ENCODE data around the gene KLK12.

Gene KLK12, protein sequence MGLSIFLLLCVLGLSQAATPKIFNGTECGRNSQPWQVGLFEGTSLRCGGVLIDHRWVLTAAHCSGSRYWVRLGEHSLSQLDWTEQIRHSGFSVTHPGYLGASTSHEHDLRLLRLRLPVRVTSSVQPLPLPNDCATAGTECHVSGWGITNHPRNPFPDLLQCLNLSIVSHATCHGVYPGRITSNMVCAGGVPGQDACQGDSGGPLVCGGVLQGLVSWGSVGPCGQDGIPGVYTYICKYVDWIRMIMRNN

DNA sequence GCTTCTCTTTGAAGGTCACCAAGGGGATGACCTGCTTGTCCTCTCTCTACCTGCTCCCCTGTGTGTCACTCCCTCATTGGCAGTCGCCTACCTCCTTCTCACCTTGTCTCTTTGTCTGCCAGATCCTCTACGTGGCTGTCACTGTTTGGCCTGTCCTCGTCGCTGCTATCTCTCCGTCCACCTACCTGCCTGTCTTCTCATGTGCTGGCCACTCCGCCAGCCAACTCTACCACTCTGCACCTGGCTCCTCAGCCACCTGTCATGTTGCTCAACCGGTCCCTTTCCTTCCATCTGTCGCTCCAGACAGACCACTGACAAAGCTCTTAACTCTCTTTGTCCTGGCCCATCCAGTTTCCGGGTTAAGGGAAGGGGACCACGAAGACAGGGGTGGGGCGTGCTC lies at the start of gene KLK12:
Gene KLK12 (minus strand): TSS at position 299 of the 400 bp plus-strand sequence. CDS start 381 bp downstream, outside the sequence.
- Histone ChIP-seq H3K27me3 (ENCODE audit: control insufficient read depth in 1 of 2, insufficient read depth in 2 of 2, low read length in 2 of 2) (peaks cover 4 to 8% of the 10 kb centered on the region in 2 donors), H3K36me3 (ENCODE audit: control insufficient read depth in 2 of 2, insufficient read depth in 2 of 2, low read length in 2 of 2) (no peaks in the 10 kb centered on the region), H3K9me3 (ENCODE audit: control insufficient read depth in 2 of 2, low read length in 2 of 2) (peaks cover 0 to under 1% of the 10 kb centered on the region in 2 donors), H3K27ac (ENCODE audit: low read length) (no peak within 1 kb of the TSS), H3K4me3 (ENCODE audit: low read length in 2 of 2) (no peak within 1 kb of the TSS), H3K9ac (ENCODE audit: low read length in 2 of 2) (no peak within 1 kb of the TSS), H3K4me1 (ENCODE audit: control insufficient read depth, insufficient read depth, low read length) (no peaks in the 10 kb centered on the region)

DNA sequence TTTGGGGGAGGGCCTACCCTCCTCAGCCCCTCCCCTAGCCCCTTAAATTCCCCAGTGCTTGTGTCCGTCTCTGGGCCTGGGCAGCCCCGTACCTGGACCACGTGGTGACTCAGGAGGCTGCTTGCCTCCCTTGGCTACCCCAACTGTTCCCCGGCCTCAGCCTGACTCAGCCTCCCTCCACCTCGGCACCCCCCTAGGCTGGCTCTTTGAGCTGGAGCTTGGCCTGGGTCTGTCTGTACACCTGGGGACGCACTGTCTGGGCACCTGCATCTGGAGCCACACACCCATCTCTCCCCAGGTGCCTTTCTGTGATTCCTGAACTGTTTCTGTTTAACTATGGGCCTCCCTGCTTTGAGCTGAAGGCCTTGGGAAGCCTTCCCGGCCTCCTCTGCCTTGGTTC lies 49.7 kb upstream of the KLK12 start:
- no peaks in the 10 kb centered on the region for H3K9me3 ChIP-seq (ENCODE audit: control insufficient read depth in 2 of 2, low read length in 2 of 2)
- H3K4me3 ChIP-seq (ENCODE audit: low read length in 2 of 2), result no peak overlapping the region
- H3K27ac ChIP-seq (ENCODE audit: low read length), result no peak overlapping the region
- peaks cover 0 to 4% of the 10 kb centered on the region in 2 donors for H3K27me3 ChIP-seq (ENCODE audit: control insufficient read depth in 1 of 2, insufficient read depth in 2 of 2, low read length in 2 of 2)
- H3K4me1 ChIP-seq (ENCODE audit: control insufficient read depth, insufficient read depth, low read length), result no peaks in the 10 kb centered on the region
- no peaks in the 10 kb centered on the region for H3K36me3 ChIP-seq (ENCODE audit: control insufficient read depth in 2 of 2, insufficient read depth in 2 of 2, low read length in 2 of 2)
- no peak overlapping the region for H3K9ac ChIP-seq (ENCODE audit: low read length in 2 of 2)

DNA sequence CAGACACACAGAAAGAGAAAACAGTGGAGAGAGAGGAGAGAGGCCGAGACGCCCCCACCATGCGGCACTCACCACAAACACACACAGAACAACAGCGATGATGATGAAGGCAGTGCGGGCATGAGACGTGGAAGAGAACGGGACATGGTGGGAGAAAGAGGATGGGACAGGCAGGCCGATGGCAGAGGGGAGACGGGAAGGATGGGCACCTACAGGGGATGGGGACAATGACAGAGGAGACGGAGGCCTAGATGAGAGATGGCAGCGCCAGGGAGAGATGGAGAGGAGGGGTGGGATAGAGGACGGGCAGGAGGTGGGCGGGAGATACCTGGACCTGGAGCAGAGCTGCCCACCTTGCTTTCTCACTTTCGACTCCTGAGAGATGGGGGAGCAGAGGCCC lies 49.0 kb upstream of the KLK12 start:
- no peaks in the 10 kb centered on the region for H3K4me1 ChIP-seq (ENCODE audit: control insufficient read depth, insufficient read depth, low read length)
- no peaks in the 10 kb centered on the region for H3K9me3 ChIP-seq (ENCODE audit: control insufficient read depth in 2 of 2, low read length in 2 of 2)
- H3K4me3 ChIP-seq (ENCODE audit: low read length in 2 of 2), result no peak overlapping the region
- no peaks in the 10 kb centered on the region for H3K36me3 ChIP-seq (ENCODE audit: control insufficient read depth in 2 of 2, insufficient read depth in 2 of 2, low read length in 2 of 2)
- H3K9ac ChIP-seq (ENCODE audit: low read length in 2 of 2), result no peak overlapping the region
- H3K27ac ChIP-seq (ENCODE audit: low read length), result no peak overlapping the region
- peaks cover 0 to 4% of the 10 kb centered on the region in 2 donors for H3K27me3 ChIP-seq (ENCODE audit: control insufficient read depth in 1 of 2, insufficient read depth in 2 of 2, low read length in 2 of 2)

DNA sequence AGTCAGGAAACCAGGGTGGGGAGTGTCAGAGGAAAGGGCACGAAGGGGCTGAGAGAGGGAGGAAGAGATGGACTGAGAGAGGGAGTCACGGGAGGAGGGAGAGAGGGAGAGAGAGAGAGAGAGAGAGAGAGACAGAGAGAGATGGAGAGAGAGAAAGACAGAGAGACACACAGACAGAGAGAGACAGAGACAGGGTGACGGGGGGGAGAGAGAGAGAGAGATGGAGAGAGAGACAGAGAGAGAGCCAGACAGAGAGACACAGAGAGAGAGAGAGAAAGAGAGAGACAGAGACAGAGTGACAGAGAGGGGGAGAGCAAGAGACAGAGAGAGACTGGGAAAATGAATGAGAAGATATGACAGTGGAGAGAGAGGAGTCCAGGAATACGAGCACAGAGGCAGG lies 48.4 kb upstream of the KLK12 start:
- no peak overlapping the region for H3K4me3 ChIP-seq (ENCODE audit: low read length in 2 of 2)
- no peak overlapping the region for H3K27ac ChIP-seq (ENCODE audit: low read length)
- H3K27me3 ChIP-seq (ENCODE audit: control insufficient read depth in 1 of 2, insufficient read depth in 2 of 2, low read length in 2 of 2), result peaks cover 0 to 4% of the 10 kb centered on the region in 2 donors
- no peaks in the 10 kb centered on the region for H3K4me1 ChIP-seq (ENCODE audit: control insufficient read depth, insufficient read depth, low read length)
- no peak overlapping the region for H3K9ac ChIP-seq (ENCODE audit: low read length in 2 of 2)
- H3K36me3 ChIP-seq (ENCODE audit: control insufficient read depth in 2 of 2, insufficient read depth in 2 of 2, low read length in 2 of 2), result no peaks in the 10 kb centered on the region
- no peaks in the 10 kb centered on the region for H3K9me3 ChIP-seq (ENCODE audit: control insufficient read depth in 2 of 2, low read length in 2 of 2)

DNA sequence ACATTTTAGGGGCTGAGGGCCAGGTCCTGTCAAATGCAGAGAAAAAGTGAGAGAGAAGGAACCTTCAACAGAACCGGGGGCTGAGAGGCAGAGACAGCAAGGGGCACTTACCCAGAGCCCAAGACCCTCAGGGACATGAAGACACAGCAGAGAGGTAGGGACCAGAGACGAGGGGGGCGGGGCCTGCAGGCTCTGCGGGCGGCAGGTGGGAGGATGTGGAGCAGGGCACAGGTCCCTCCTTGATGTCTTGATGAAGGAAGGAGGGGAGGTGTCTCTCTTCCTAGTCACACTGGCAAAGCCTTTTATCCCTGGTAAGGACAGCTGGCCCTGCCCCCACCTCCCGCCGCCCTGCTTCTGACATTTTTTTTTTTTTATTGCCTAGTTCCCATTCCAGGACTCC lies 47.8 kb upstream of the KLK12 start, which contains the start of gene KLK14:
Gene KLK14 (minus strand): TSS at position 277 of the 400 bp plus-strand sequence. CDS start 273 bp downstream, at position 4.
- Histone ChIP-seq H3K4me3 (ENCODE audit: low read length in 2 of 2) (no peak within 1 kb of the TSS), H3K27ac (ENCODE audit: low read length) (no peak within 1 kb of the TSS), H3K36me3 (ENCODE audit: control insufficient read depth in 2 of 2, insufficient read depth in 2 of 2, low read length in 2 of 2) (no peaks in the 10 kb centered on the region), H3K4me1 (ENCODE audit: control insufficient read depth, insufficient read depth, low read length) (no peaks in the 10 kb centered on the region), H3K9me3 (ENCODE audit: control insufficient read depth in 2 of 2, low read length in 2 of 2) (no peaks in the 10 kb centered on the region), H3K27me3 (ENCODE audit: control insufficient read depth in 1 of 2, insufficient read depth in 2 of 2, low read length in 2 of 2) (peaks cover 0 to 4% of the 10 kb centered on the region in 2 donors), H3K9ac (ENCODE audit: low read length in 2 of 2) (no peak within 1 kb of the TSS)

DNA sequence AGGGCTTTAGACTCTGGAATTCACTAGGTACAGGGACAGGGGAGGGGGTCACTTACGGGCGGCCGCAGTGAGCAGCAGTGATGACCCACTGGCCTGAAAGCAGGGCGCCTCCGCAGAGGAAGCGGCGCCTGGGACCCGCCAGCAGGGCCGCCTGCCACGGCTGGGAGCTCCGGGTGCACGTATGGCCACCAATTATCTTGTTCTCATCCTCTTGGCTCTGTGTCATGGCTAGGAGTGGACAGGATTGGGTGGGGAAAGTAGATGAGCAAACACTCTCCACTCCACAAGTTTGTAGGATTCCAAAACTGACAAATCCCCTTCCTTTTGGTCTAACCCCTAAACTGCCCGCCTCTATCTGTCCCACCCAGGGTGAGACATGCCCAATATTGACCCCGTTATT lies 46.7 kb upstream of the KLK12 start:
- Histone ChIP-seq H3K9me3 (ENCODE audit: control insufficient read depth in 2 of 2, low read length in 2 of 2) (no peaks in the 10 kb centered on the region), H3K4me1 (ENCODE audit: control insufficient read depth, insufficient read depth, low read length) (no peaks in the 10 kb centered on the region), H3K27me3 (ENCODE audit: control insufficient read depth in 1 of 2, insufficient read depth in 2 of 2, low read length in 2 of 2) (peaks cover 0 to 4% of the 10 kb centered on the region in 2 donors), H3K4me3 (ENCODE audit: low read length in 2 of 2) (no peak overlapping the region), H3K9ac (ENCODE audit: low read length in 2 of 2) (no peak overlapping the region), H3K27ac (ENCODE audit: low read length) (no peak overlapping the region), H3K36me3 (ENCODE audit: control insufficient read depth in 2 of 2, insufficient read depth in 2 of 2, low read length in 2 of 2) (no peaks in the 10 kb centered on the region)

DNA sequence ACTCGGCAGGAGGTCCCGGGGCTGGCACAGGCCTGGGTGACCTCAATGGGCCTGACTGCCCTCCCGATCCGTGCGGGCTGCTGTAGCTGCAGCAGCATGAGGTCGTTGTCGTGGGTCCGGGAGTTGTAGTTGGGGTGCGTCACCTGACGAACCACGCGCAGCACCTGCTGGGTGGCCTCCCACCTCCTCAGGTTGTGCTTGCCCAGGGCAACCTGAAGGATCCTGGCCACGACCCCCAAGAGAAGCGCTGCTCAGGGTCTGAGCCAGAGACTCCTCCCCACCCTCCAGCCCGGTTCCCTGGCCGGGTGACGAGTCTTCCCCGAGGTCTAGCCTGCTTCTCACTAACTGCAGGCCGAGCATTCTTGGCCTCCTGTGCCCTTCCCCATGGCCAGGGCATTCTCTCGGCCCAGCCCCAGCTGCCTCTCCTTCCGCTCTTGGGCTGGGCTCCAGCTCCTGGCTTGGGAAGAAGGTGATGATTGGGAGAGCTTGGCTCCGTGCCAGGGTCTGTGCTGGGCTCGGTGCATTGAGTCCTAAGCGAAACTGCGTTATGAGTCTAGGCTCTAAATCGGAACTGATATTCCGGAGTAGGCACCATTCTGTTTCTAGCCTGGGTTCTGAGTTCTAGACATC lies 44.8 kb upstream of the KLK12 start:
- peaks cover 0 to 2% of the 10 kb centered on the region in 2 donors for H3K9me3 ChIP-seq (ENCODE audit: control insufficient read depth in 2 of 2, low read length in 2 of 2)
- H3K4me3 ChIP-seq (ENCODE audit: low read length in 2 of 2), result no peak overlapping the region
- H3K4me1 ChIP-seq (ENCODE audit: control insufficient read depth, insufficient read depth, low read length), result no peaks in the 10 kb centered on the region
- H3K27ac ChIP-seq (ENCODE audit: low read length), result no peak overlapping the region
- H3K36me3 ChIP-seq (ENCODE audit: control insufficient read depth in 2 of 2, insufficient read depth in 2 of 2, low read length in 2 of 2), result no peaks in the 10 kb centered on the region
- peaks cover 0 to 4% of the 10 kb centered on the region in 2 donors for H3K27me3 ChIP-seq (ENCODE audit: control insufficient read depth in 1 of 2, insufficient read depth in 2 of 2, low read length in 2 of 2)
- no peak overlapping the region for H3K9ac ChIP-seq (ENCODE audit: low read length in 2 of 2)

DNA sequence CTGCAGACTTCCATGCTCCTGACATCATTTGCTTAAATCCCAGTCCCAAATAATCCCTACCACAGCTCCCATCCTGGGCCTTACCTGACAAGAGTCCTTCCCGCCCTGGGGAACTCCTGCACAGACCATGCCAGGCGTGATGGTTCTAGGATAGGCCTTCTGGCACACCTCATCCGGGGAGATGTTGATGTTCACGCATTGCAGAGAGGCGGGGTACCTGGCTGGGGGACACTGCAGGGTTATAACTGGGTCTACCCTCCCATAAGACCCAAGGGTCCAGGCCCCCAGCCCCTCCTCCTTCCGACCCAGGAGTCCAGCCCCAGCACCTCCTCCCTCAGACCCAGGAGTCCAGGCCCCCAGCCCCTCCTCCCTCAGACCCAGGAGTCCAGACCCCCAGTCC lies 43.9 kb upstream of the KLK12 start:
- no peaks in the 10 kb centered on the region for H3K4me1 ChIP-seq (ENCODE audit: control insufficient read depth, insufficient read depth, low read length)
- peaks cover 0 to 5% of the 10 kb centered on the region in 2 donors for H3K9me3 ChIP-seq (ENCODE audit: control insufficient read depth in 2 of 2, low read length in 2 of 2)
- no peaks in the 10 kb centered on the region for H3K36me3 ChIP-seq (ENCODE audit: control insufficient read depth in 2 of 2, insufficient read depth in 2 of 2, low read length in 2 of 2)
- no peak overlapping the region for H3K4me3 ChIP-seq (ENCODE audit: low read length in 2 of 2)
- no peak overlapping the region for H3K27ac ChIP-seq (ENCODE audit: low read length)
- H3K27me3 ChIP-seq (ENCODE audit: control insufficient read depth in 1 of 2, insufficient read depth in 2 of 2, low read length in 2 of 2), result peaks cover 0 to 2% of the 10 kb centered on the region in 2 donors
- H3K9ac ChIP-seq (ENCODE audit: low read length in 2 of 2), result no peak overlapping the region

DNA sequence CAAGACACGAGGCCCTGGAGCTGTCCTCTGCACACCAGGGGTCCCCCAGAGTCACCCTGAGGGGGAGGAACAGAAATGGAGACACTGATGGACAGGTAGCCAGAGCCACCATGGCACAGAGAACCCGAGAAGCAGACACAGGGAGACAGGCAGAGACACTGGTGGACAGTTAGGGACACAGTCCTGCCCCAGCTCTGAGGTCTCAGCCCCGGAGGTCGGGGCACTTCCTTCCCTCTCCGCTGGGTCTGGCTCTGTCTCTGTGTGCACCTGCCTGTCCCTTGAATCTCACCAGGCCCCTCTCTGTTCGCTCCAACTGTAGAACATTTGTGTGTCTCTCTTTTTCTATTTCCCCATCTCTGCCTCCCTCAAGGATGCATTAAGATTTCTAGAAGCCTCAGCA lies 43.3 kb upstream of the KLK12 start:
- Histone ChIP-seq H3K36me3 (ENCODE audit: control insufficient read depth in 2 of 2, insufficient read depth in 2 of 2, low read length in 2 of 2) (no peaks in the 10 kb centered on the region), H3K4me3 (ENCODE audit: low read length in 2 of 2) (no peak overlapping the region), H3K4me1 (ENCODE audit: control insufficient read depth, insufficient read depth, low read length) (no peaks in the 10 kb centered on the region), H3K27me3 (ENCODE audit: control insufficient read depth in 1 of 2, insufficient read depth in 2 of 2, low read length in 2 of 2) (peaks cover 0 to 2% of the 10 kb centered on the region in 2 donors), H3K27ac (ENCODE audit: low read length) (no peak overlapping the region), H3K9me3 (ENCODE audit: control insufficient read depth in 2 of 2, low read length in 2 of 2) (peaks cover 0 to 5% of the 10 kb centered on the region in 2 donors), H3K9ac (ENCODE audit: low read length in 2 of 2) (no peak overlapping the region)

DNA sequence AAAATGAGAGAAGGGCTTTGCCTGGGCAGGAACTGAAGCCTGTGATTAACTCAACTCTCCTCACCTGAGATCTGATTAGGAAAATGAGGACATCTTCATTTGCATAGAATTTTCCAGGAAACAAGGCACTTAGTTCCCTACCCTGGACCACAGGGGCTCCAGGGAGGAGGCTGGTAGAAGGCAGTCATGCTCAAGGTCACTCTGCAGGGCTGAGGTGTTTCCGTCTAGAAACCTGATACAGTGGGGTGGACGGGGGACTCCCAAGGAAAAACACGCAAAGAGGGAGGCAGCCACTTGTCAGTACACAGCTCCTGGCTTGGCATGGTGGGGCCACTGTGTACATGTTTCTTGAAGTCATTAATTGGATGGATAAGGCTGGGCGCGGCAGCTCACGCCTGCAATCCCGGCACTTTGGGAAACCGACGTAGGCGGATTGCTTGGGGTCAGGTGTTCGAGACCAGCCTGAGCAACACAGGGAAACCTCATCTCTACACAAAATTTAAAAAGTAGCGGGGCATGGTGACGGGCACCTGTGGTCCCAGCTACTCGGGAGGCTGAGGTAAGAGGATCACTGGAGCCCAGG lies 41.9 kb upstream of the KLK12 start:
- H3K9ac ChIP-seq (ENCODE audit: low read length in 2 of 2), result no peak overlapping the region
- H3K9me3 ChIP-seq (ENCODE audit: control insufficient read depth in 2 of 2, low read length in 2 of 2), result peaks cover 0 to 5% of the 10 kb centered on the region in 2 donors
- no peak overlapping the region for H3K27ac ChIP-seq (ENCODE audit: low read length)
- no peak overlapping the region for H3K4me3 ChIP-seq (ENCODE audit: low read length in 2 of 2)
- no peaks in the 10 kb centered on the region for H3K36me3 ChIP-seq (ENCODE audit: control insufficient read depth in 2 of 2, insufficient read depth in 2 of 2, low read length in 2 of 2)
- no peaks in the 10 kb centered on the region for H3K4me1 ChIP-seq (ENCODE audit: control insufficient read depth, insufficient read depth, low read length)
- no peaks in the 10 kb centered on the region for H3K27me3 ChIP-seq (ENCODE audit: control insufficient read depth in 1 of 2, insufficient read depth in 2 of 2, low read length in 2 of 2)

DNA sequence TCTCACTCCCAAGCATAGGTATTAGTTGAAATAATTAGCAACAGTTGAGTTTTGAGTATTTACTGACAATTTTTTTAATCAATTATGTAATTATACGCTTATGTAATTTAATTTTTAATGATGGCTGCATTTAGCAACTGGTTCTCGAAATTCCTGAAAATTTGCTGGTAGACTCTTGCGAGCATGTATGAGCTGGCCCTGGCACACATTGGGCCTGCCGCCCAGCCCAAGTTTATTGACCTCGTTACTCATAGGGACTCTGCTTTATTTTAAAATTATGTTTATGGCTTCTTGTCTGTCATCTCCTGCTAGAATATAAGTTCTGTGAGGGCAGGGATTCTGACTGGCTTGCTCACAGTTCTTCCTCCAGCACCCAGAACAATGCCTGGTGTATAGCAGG lies 41.2 kb upstream of the KLK12 start:
- Histone ChIP-seq H3K9ac (ENCODE audit: low read length in 2 of 2) (no peak overlapping the region), H3K27ac (ENCODE audit: low read length) (no peak overlapping the region), H3K4me1 (ENCODE audit: control insufficient read depth, insufficient read depth, low read length) (no peaks in the 10 kb centered on the region), H3K4me3 (ENCODE audit: low read length in 2 of 2) (no peak overlapping the region), H3K27me3 (ENCODE audit: control insufficient read depth in 1 of 2, insufficient read depth in 2 of 2, low read length in 2 of 2) (no peaks in the 10 kb centered on the region), H3K9me3 (ENCODE audit: control insufficient read depth in 2 of 2, low read length in 2 of 2) (peaks cover 0 to 5% of the 10 kb centered on the region in 2 donors), H3K36me3 (ENCODE audit: control insufficient read depth in 2 of 2, insufficient read depth in 2 of 2, low read length in 2 of 2) (no peaks in the 10 kb centered on the region)
